ENCODE data around the gene ITPRID2.
"Not testable (repeated sequence)": the region's sequence is repeated elsewhere in the genome, so short reads cannot be mapped to it uniquely, and the experiment has no call there.

Gene ITPRID2

DNA sequence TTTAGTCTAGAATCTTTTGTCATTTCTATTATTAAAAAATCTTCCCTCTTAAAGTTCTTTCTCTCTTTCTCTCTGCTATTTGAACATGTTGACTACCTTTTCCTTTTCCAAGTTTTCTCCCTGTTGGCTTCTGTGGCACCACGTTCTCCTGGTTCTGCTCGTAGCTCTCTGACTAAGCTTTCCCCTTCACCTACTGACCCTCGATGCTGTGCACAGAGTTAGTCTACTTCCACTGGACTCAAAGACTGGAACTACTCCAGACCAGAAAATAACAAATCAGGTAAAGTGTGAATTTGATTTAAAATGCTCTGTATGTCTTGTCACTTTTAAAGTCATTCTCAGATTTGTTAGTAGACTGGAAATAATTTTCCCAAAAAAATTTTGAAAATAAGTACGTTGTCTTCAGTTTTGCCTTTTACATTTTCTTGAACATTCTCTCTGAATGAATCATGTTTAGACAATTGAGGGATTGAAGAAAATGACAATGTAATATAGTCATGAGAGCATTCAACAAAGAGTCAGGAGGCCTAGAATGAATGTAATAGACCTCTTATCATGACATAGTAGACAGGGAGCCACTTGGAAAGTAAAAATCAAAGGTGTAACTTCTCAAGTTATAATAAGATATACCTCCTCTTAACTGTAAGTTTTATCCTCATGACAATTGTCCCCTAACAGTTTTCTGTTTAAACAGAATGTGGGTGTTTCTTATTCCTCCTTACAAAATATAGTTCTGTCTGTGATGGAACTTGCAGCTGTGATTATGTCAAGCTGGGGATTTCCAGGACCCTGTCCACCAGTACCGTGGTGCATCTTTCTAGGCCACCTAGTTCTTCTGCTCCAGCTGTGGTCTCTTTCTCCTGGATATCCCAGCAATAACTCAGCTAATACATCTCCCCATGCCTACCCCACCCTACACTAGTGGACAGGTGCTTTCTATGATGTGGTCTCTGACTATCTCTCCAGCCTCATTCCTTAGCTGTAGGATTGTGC lies 25.5 kb downstream of the ITPRID2 start:
- DNase-seq (ENCODE audit: low spot score), result no peak

DNA sequence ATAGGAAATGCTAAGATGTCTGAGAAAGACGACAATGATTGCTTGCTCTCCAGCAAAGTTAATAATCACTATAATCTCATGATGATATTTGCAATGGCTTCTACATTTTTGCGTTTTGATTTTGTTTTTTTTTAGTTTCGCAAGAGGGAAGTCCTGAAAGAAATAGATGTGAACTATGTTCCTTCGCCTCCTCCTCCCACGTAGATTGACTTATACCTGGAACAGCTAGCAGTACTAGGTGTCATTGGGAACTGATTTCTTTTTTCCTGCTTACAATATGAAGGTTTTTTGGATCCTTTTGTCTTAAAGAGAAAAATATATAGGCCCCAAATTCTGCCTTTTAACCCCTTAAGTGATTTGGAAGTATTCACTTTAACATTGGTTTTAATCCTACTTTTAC lies 26.7 kb downstream of the ITPRID2 start:
- DNase-seq (ENCODE audit: low spot score), result no peak

DNA sequence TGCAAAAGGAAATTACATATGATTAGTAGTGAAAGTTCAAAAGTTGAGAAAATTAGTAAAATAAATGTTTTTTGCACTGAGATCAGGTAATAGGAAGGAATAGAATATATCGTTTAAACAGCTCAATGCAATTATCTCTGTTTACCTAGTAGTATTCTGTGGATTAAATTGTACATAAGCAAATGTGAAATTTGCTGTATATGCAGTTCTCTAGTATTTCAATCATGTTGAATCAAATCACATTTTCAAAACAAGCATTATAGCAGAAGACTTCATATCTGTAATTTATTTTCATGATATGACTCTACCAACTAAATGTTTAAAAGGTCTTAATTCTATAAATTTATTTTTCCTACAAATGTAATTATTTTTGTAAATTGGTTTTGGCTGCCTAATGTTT lies 31.6 kb downstream of the ITPRID2 start:
- DNase-seq (ENCODE audit: low spot score), result no peak

DNA sequence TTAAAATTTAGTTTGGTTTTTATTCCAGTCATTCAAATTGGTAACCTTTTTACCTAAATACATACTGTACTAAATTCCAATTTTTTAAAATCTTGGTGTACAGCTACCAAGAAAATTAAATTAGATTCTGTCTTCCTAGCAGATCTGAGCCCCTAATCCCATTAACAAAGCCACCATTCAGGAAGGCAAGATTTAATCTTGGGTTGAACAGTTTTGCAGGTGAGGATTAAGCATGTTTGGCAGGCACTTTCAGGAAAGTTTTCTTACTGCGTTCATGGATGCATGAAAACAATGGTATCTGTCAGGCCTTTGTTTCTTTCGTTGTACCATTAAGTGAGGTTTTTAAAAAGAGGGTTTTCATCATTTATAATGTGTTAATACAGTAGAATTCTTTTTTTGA lies 32.8 kb downstream of the ITPRID2 start:
- DNase-seq (ENCODE audit: low spot score), result no peak

DNA sequence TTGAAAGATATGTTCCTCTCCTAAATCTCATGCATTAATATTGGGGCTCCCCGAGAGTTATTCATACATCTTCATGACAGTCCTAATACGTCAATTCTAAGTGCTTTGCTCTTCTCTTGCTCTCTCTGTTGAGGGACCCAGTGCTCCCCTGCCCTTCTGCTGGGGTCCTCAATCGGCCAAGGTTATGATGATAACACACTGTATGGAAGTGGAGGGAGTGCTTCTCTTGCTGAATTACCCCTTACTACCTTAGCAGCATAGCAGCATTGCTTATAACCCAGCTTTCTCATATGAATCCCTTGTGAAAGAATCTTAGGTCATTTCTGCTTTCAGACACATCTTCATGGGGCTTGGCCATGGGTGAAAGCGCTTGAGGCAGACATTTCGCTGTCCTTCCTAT lies 43.2 kb downstream of the ITPRID2 start:
- DNase-seq (ENCODE audit: low spot score), result no peak

DNA sequence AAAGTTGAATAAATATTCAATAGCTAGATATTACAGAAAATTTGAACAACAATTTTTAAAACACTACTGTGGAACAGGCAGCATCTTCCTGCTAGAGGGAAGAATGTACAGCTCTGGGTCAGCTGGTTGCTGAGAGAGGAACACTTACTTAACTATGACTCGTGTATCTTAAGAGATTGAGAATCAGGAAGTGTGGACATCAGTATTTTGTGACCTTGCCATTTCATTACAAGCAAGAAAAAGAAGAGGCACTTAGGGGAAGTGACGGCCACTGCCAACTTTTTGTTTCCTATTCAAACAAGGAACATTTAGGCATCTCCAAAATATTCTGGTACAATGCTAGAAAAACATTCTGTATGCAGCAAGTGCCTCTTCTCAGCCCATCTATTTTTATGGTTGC lies 45.9 kb downstream of the ITPRID2 start:
- no peak for DNase-seq (ENCODE audit: low spot score)

DNA sequence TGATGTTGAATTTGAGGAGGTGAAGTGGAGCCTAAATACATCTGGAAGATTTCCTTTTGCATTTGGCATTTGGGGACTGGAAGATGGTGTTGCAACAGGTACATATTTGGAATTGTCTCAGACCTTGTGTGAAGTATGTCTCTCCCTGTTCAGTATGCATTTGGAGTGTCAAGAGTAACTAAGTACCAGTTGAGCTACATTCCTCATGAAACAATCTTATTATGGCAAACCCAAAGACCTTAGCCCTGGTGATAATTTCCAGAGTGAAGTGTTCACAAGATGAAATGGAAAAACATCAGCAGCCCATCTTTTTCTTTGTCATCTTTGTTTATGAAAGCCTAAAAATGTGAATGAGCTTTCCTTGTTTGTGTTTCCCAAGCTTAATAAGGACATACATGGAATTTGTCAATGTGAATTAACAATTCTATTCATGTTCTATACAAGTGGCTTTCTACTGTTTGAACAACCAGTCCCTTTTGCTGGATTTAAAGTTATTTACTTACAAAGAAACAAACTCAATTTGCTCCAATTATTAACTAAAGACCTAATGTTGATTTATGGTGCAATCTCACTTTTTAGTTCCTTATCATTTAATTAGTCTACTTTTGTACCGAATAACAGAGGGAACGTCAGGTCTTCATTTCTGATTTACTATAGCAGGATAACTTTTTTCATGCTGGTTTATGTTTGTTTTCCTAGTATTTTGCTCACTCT lies 52.0 kb downstream of the ITPRID2 start:
- no peak for DNase-seq (ENCODE audit: low spot score)

DNA sequence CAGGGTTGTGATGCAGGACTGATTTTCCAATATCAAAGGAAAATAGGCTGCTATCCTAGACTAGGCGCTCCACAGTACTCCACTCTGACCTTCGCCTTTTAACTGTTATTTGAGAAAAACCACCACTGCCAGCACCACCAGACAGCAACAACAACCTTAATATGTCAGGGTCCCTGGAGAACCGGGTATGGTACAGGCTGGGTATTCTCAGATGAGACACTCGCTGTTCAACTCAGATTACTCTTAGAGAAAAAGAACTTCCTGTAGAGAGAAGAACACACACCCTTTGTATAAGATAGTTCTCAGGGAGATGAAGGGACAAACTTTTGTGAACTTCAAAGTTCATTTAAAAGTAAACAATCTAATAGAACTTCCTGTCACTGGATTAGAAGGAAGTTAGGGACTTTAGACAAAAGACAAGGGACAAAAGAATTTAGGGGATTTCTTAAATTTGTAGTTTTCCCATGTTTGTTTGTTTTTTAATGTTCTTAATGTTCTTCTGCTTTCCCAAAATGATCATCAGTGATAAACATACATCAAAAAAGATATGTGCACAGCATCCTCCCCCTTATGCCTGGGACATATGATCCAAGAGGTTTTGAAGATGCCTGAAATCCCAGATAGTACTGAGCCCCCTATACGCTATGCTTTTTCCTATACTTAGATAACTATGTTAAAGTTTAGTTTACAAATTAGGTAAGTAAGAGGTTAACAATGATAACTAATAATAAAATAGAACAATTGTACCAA lies 52.8 kb downstream of the ITPRID2 start:
- DNase-seq (ENCODE audit: low spot score), result no peak

DNA sequence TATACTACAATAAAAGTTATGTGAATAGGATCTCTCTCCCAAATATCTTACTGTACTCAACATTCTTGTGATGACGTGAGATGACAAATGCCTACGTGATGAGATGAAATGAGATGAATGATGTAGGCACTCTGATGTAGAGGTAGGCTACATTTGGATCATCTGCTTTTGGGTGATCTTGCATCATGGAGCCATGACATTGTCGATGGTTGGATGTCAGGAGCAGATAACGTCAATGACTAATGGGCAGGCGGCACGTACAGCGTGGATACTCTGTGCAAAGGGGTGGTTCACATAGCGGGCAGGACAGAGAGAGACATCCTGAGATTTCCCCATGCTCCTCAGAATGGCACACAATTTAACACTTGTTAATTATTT lies 53.4 kb downstream of the ITPRID2 start:
- no peak for DNase-seq (ENCODE audit: low spot score)

DNA sequence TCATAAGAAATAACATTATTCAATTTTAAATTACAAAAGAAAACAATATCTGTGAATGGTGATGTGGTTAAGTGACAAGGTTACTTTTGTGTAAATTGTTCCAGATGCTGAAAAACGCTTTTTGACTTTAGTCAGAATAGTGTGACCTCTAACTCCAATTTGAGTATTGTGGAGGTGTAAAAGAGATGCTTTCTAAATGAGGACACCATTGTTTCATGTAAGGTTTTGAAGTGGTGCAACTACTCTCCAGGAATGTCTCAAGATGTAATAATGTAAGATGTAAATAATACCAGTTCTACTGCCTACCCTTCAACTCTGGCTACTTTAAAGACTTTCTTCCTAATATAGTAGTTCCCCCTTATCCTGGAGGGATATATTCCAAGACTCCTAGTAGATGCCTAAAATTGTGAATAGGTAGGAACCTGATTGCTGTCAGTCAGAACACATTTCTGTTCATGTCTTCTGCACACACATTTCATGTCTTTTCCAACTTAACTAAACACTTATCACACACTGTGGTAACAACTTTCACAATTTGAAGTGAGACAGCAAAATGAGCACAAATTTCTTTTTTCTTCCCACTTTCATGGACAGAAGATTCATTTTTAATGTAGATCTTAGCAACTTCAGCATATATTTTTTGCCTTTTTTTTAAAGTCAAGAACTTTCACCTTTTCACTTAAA lies 55.1 kb downstream of the ITPRID2 start:
- DNase-seq (ENCODE audit: low spot score), result no peak

DNA sequence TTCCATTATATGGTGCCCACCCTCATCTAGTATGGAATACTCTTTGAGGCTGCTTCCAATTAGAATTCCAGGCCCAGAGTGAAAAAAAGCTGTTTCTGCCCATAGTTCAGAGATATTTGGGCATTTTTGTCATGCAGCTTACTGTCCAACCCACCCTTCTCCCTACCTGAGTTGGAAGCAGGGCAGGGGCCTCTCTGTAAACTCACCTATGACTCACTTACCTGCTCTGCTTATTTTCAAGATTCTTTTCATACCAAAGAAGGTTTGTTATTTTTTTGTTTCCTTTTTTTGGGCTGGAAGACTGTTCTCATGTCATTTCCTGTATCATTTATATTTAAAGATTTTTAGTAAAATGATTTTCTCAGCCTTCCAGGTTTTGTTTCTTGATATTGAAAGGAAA lies 55.7 kb downstream of the ITPRID2 start:
- no peak for DNase-seq (ENCODE audit: low spot score)

DNA sequence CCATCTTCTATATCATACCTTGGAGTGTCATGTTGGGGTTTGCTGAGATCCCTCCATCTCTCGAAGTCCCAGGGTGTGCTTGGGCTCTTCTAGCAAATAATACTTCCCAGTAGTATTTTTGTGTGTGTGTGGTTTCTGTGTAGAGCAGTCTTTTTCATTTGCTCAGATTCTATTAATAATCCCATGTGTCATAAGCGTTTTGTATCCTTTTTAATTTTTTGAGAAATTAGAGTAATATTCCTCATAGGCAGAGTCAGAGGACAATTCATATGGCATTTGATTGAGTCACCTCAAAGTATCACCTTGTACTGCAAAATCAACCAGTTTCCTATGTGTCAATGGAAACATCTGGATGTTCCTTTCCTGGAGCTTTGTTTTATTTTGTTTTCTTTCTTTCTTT lies 56.7 kb downstream of the ITPRID2 start:
- no peak for DNase-seq (ENCODE audit: low spot score)

DNA sequence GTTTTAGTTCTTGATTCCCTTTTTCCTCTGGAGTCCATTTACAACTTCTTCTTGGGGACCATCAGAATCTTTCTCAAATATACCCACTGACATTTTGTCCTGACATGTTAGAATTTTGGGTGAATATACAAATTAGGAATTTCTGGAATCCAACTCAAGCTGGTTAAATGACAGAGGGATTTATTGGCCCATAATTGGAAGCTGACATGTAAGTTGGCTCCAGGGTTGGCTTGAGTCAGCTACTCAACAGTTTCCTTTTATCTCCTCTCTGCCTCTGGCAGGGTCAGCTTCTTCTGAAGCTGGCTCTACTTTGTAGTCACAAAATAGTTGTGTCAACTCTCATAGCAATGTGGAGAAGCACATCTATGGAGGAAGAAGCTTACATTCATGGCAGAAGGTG lies 57.5 kb downstream of the ITPRID2 start:
- no peak for DNase-seq (ENCODE audit: low spot score)

DNA sequence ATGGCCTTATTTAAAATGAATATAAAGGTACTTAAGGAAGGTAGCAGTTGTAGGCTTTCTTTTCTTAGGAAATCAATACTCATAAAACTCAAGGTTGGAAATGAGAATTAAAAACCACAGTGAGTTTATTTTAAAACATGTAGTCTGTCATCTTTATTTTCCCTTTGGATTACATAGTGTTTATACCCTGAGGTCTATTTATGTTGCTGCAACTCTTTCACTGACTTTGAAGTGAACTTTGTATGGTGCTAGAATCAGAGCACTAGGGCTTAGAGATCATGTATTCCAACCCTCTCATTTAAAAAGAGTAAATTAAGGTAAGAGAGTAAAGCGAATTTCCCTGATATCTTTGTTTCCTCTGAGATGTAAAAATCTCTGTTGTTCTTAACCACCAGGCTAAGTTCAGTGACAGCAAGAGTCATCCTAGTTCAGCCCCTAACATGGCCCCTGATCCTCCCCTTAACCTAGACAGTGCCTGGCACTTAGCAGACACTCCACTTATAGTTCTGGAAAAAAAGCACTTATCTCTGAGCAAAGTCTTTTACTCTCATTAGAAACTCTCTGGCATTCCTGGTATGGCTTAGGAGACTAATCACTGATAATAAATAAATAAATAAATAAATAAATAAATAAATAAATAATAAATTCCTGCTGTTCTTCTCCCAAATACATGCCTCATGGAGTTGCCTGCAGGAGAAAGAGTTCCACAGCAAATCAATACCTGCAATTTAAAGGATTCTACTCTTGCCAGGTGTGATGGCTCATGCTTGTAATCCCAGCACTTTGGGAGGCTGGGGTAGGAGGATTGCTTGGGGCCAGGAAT lies 61.1 kb downstream of the ITPRID2 start:
- DNase-seq (ENCODE audit: low spot score), result no peak

DNA sequence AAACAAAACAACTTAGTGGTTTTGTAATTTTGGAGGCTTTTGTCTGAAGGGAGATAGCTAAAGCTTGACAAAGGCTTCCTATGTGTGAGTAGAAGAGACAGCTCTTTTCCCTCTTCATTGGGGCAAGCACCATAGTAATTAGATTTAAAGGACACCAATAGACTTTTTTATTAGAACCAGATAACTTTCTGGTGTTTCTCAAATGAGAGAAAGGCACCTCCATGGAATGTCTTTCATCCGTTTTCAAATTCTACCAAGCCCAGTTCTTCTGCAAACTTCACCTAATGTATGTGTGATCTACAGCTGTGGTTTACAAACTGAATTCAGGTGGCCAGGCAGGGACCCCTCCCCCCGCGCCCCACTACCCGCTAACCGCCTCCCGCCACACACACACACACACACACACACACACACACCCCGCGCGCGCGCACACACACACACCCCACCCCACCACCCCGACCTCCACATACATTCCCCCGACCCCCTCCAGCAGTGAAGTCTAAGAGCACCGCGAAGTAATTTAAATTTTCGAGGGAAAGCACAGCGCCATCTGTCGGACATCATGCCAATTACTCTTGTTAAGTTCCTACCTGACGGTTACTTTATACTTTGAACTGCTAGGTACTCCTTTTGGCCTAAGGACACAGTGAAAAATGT lies 62.5 kb downstream of the ITPRID2 start:
- peak; percentile 51 for DNase-seq (ENCODE audit: low spot score)

DNA sequence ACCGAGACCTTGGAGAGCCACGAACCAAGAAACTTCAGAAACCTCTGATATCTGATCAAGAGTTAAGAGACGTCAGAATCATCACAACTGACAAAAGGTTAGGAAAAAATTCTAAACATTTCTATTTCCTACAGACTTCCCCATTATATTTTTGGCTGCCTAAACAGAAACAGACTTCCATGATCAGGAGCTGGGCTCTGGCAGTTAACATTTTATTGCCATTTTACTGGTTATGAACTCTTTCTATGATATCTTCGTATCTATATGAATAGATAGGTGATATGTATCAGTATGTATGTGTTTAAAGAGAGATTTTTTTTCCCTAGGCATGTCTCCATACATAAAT lies 63.0 kb downstream of the ITPRID2 start:
- no peak for DNase-seq (ENCODE audit: low spot score)

DNA sequence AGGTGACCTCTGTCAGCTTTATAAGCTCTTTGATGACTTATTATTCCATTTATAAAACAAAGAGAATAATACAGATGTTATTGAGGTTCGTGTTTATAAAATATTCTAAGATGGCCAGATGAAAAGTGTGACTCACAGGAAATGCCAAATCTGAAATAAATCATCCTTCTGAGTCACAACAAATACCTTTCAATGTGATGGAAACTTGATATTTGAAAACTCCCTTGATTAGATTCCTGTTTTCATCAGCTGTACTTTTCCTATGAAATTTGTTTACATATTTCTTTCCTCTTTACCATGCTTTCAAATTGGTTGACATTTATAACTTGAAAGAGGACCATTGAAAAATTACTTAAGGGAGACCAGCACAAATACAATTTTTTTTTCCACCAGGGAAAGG lies 63.5 kb downstream of the ITPRID2 start:
- no peak for DNase-seq (ENCODE audit: low spot score)

DNA sequence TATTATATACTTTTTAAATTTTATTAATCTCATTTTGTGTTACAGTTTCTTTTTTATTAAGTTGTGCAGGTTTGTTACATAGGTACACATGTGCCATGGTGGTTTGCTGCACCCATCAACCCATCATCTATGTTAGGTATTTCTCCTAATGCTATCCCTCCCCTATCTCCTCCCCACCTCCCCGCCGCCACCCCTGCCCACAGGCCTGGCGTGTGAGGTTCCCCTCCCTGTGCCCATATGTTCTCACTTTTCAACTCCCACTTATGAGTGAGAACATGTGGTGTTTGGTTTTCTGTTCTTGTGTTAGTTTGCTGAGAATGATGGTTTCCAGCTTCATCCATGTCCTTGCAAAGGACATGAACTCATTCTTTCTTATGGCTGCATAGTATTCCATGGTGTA lies 64.3 kb downstream of the ITPRID2 start:
- not testable (repeated sequence) for DNase-seq (ENCODE audit: low spot score)

DNA sequence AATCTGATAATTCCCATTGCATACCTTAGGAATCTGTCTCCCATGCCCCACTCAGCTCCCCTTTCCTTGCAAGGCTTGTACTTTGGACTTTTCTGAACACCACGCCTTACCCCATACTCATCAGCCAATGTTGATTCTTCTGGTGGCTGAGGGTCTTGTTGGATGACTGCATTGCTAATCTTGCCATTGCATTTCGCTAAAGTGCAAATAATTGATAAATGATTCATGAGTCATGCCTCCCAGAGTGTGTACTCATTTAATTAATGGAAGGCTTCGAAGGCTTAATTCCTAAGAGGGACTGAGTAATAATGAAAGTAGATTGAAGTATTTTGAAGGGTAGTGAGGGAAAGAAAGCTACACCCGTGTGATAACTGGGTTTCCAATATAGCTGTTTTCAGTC lies 66.1 kb downstream of the ITPRID2 start:
- DNase-seq (ENCODE audit: low spot score), result no peak

DNA sequence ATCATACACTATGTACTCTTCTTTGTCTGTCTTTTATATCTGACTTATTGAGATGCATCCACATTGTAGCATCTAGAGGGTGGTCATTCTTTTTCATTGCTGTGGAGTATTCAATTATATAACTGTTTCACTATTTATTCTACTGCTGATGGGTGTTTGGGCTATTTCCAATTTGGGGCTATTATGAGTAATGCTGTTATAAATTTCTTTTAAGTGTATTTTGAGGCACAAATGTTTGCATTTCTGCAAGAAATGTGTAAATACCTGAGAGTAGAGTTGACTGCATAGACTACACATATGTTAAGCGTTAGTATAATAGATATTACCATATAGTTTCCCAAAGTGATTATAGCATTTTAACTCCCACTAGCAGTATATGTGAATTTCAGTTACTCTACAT lies 67.2 kb downstream of the ITPRID2 start:
- no peak for DNase-seq (ENCODE audit: low spot score)

DNA sequence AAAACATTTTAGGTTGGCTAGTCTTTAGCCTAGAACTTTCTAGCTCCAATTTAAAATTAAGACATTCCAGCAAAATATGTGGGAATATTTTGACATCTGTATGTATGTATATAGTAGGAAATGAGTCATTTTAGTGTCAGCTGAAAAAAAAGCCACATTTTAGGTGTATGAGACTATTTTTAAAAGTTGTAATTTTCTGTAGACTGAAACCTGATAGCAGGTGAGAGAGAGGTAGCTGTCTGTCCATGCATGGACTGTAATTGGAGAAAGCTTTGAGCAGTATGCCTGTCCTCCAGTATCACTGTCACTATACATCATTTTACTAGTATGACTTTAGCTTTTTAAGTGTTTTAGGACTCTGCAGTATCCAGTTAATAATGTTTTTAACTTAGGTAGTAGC lies 68.0 kb downstream of the ITPRID2 start:
- DNase-seq (ENCODE audit: low spot score), result no peak

Data from CD4-positive, alpha-beta T cell treated with Interleukin-6 at 100 ng/mL for 8 hours (primary cell).